Endothelial cell (in vitro differentiated cells): ENCODE results near the gene AGT. TPM values are rescaled to one million over a fixed set of nuclear protein-coding genes. Genes with fewer than 3 reads are reported as not detected.
"Not testable (repeated sequence)": the region's sequence is repeated elsewhere in the genome, so short reads cannot be mapped to it uniquely, and the experiment has no call there.

Source experiments
- DNase-seq: peaks from one replicate; pipeline ENCODE4 v3.0.0; 2021; ENCODE audit warnings: low spot score
- H3K27ac Mint-ChIP-seq: one replicate; pipeline ENCODE4 v1.8.0; 2021; ENCODE audit warnings: mixed read lengths, inconsistent platforms; ENCODE audit not compliant: unreplicated experiment
- H3K27me3 Mint-ChIP-seq: one replicate; pipeline ENCODE4 v1.8.0; 2021; ENCODE audit warnings: mild to moderate bottlenecking, moderate library complexity, mixed read lengths, inconsistent platforms; ENCODE audit not compliant: unreplicated experiment
- H3K36me3 Mint-ChIP-seq: one replicate; pipeline ENCODE4 v1.8.0; 2021; ENCODE audit warnings: mild to moderate bottlenecking, low read depth, mixed read lengths, inconsistent platforms; ENCODE audit not compliant: unreplicated experiment
- H3K4me1 Mint-ChIP-seq: one replicate; pipeline ENCODE4 v1.8.0; 2021; ENCODE audit warnings: mild to moderate bottlenecking, mixed read lengths, inconsistent platforms; ENCODE audit not compliant: unreplicated experiment
- H3K4me3 Mint-ChIP-seq: one replicate; pipeline ENCODE4 v1.8.0; 2021; ENCODE audit warnings: mild to moderate bottlenecking, mixed read lengths, inconsistent platforms; ENCODE audit not compliant: unreplicated experiment
- H3K9me3 Mint-ChIP-seq: one replicate; pipeline ENCODE4 v1.8.0; 2021; ENCODE audit warnings: mixed read lengths, inconsistent platforms; ENCODE audit not compliant: unreplicated experiment
- CTCF ChIP-seq: fragments of 200-600 bp; sonication (generic); IDR thresholded peaks from one replicate; pipeline ENCODE4 v1.5.0; 2021; ENCODE audit warnings: antibody characterized with exemption; ENCODE audit not compliant: unreplicated experiment
- total RNA-seq: library from RNA; stranded (reverse); fragmentation: NEBNext Ultra II Directional; extraction: Animal tissue kit (Norgen Biotek cat#: 25700); gene quantifications from one replicate; pipeline ENCODE4 v1.2.1, GENCODE V29; 2021; ENCODE audit not compliant: unreplicated experiment

Gene AGT
- total RNA-seq, 1 donor from 2014 or later: not detected

GRCh38 chr1:230661976-230662375 lies 51.9 kb downstream of the AGT start:
- TF ChIP-seq CTCF: no peak
- Mint-ChIP-seq H3K36me3 (peaks cover 13% of the 10 kb centered on the region), H3K4me1 (no peaks in the 10 kb centered on the region), H3K9me3 (no peaks in the 10 kb centered on the region), H3K4me3 (no peak overlapping the region), H3K27ac (no peak overlapping the region), H3K27me3 (no peaks in the 10 kb centered on the region)
- DNase-seq: no peak

- Mint-ChIP-seq H3K4me3 (no peak overlapping the region), H3K27ac (no peak overlapping the region), H3K27me3 (no peaks in the 10 kb centered on the region), H3K9me3 (no peaks in the 10 kb centered on the region), H3K36me3 (no peaks in the 10 kb centered on the region), H3K4me1 (no peaks in the 10 kb centered on the region)
- DNase-seq: no peak
- TF ChIP-seq CTCF: no peak
Measured at GRCh38 chr1:230658691-230659090, 55.2 kb downstream of the AGT start.

GRCh38 chr1:230658103-230658502 lies 55.8 kb downstream of the AGT start:
- not testable (repeated sequence) for H3K9me3 Mint-ChIP-seq, H3K27me3 Mint-ChIP-seq, H3K4me1 Mint-ChIP-seq, DNase-seq, H3K4me3 Mint-ChIP-seq, H3K36me3 Mint-ChIP-seq, H3K27ac Mint-ChIP-seq

GRCh38 chr1:230656719-230657118 lies 57.2 kb downstream of the AGT start:
- H3K27me3 Mint-ChIP-seq, H3K36me3 Mint-ChIP-seq, H3K9me3 Mint-ChIP-seq, DNase-seq, H3K4me1 Mint-ChIP-seq, H3K4me3 Mint-ChIP-seq, H3K27ac Mint-ChIP-seq: not testable (repeated sequence)

Other genes starting within 250 kb of the AGT start
- gene COG2, start 71.6 kb downstream of the AGT start, total RNA-seq: 24.3 TPM
- not detected for gene CAPN9, start 33.3 kb upstream of the AGT start, total RNA-seq
- 22.2 TPM for gene C1orf198, start 154.4 kb upstream of the AGT start, total RNA-seq